Fibroblast of the aortic adventitia (primary cell): Measurements from ENCODE around the gene SLC35F1. TPM values are rescaled to one million over a fixed set of nuclear protein-coding genes. Genes with fewer than 3 reads are reported as not detected.

ENCODE experiments used
- DNase-seq: peaks from one replicate; pipeline ENCODE4 v3.0.0-alpha.2; 2010; ENCODE audit warnings: low read depth
- H3K4me3 ChIP-seq: 2 replicates; pipeline ENCODE4 v1.5.1; 2011; ENCODE audit warnings: low read depth, mild to moderate bottlenecking, control low read depth, low read length, moderate library complexity
- total RNA-seq: library from RNA; depleted of rRNA; stranded (reverse); fragments of >200 nt; gene quantifications from 2 replicates; pipeline ENCODE4 v1.2.3, GENCODE V29; 2012; ENCODE audit warnings: low replicate concordance
- TF ChIP-seq, protein P1 (sequence below): IDR thresholded peaks from 2 replicates; pipeline ENCODE4 v1.5.1; 2011; ENCODE audit warnings: mild to moderate bottlenecking, low read length, control low read depth, inconsistent platforms; ENCODE audit not compliant: insufficient read depth

SLC35F1 gene
- total RNA-seq, 1 donor: not detected

DNA sequence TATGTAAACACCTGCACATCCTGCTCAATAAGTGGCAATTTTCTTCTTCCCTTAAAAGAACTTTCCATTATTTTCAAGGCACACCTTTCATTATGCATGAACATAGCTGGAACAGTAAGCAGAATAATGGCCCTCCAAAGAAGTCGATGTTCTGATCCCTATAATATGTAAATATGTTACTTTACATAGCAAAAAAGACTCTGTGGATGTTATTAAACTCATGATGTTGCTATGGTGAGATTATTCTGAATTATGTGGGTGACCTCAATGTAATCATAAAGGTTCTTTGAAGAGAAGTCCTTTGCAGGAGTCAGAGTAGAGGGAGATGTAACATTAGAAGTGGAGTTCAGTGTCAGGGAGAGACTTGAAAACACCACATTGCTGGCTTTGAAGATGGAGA lies 341.1 kb downstream of the SLC35F1 start:
- TF ChIP-seq, protein P1, sequence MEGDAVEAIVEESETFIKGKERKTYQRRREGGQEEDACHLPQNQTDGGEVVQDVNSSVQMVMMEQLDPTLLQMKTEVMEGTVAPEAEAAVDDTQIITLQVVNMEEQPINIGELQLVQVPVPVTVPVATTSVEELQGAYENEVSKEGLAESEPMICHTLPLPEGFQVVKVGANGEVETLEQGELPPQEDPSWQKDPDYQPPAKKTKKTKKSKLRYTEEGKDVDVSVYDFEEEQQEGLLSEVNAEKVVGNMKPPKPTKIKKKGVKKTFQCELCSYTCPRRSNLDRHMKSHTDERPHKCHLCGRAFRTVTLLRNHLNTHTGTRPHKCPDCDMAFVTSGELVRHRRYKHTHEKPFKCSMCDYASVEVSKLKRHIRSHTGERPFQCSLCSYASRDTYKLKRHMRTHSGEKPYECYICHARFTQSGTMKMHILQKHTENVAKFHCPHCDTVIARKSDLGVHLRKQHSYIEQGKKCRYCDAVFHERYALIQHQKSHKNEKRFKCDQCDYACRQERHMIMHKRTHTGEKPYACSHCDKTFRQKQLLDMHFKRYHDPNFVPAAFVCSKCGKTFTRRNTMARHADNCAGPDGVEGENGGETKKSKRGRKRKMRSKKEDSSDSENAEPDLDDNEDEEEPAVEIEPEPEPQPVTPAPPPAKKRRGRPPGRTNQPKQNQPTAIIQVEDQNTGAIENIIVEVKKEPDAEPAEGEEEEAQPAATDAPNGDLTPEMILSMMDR: no peak
- no peak overlapping the region for H3K4me3 ChIP-seq
- no peak for DNase-seq

DNA sequence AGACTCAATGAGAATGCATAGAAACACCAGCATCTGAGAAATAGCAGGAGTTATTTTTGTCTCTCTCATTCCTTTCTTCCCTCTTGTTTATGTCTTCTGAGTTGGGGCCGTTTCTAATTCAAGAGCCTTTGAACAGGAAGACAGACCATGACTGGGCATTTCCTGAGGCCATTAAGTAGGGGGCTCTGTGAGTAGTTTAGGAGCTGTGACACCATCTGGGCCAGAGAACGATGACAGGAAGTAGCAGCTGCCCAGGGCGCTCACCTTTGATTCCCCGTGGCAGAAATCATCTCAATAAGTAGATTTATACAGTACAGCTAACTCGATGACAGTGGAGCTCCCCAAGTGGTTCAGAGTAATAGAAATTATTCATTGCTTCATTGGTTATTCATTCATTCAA lies 342.6 kb downstream of the SLC35F1 start:
- DNase-seq: no peak
- TF ChIP-seq, protein P1: no peak
- H3K4me3 ChIP-seq: no peak overlapping the region

DNA sequence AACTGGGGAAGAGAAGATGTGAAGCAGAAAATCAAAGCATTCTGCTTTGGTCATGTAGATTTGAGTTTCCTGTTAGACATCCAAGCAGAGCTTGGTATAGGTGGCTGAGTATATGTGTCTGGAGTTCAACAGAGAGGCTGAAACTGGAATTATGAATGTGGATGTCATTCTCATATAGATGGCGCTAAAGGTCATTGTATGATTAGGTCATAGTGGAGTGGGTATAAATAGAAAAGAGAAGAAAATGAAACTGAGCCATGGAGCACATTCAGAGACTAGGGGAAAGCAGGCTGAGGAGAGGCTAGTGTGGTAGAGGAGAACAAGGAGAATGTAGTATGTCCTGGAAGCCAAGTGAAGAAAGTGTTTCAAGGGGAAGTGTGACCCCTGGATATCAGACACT lies 345.4 kb downstream of the SLC35F1 start:
- TF ChIP-seq, protein P1: no peak
- DNase-seq: no peak
- H3K4me3 ChIP-seq: no peak overlapping the region

DNA sequence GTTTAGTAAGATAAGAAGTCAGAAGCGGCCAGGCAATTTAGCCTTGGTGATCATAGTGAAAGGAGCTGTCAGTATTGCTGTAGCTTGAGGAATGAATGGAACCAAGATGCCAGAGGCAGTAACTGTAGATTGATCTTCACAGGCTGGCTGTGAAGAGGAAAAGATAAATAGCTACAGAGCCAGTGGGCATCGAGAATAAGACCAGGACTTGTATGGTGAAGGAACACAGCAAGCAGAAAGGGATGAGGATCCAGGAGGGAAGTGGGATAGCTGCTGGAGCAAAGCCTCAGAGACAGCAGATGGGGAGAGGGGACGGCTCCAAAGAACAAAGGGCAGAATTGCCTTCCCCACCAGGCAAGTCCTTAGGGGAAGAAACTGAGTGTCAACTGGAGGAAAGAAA lies 346.7 kb downstream of the SLC35F1 start:
- TF ChIP-seq, protein P1: no peak
- no peak for DNase-seq
- no peak overlapping the region for H3K4me3 ChIP-seq

DNA sequence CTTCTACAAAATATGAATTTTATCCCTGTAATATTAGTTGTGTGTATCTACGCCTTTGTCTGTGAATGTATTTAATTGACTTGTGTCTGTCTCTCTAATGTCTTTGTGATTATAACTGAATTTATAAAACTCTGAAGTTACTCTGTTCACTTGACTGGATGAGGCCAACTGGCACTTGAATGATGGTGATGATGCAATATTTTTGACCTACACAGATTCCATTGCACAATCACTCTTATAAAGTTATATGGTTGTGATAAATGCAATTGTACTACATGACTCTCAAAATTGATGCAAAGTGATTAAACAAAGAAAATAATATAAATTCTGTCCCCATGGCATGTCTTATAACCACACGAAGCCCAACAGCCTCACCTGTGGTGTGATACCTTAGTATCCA lies 353.8 kb downstream of the SLC35F1 start:
- TF ChIP-seq, protein P1: no peak
- H3K4me3 ChIP-seq: no peak overlapping the region
- DNase-seq: no peak

DNA sequence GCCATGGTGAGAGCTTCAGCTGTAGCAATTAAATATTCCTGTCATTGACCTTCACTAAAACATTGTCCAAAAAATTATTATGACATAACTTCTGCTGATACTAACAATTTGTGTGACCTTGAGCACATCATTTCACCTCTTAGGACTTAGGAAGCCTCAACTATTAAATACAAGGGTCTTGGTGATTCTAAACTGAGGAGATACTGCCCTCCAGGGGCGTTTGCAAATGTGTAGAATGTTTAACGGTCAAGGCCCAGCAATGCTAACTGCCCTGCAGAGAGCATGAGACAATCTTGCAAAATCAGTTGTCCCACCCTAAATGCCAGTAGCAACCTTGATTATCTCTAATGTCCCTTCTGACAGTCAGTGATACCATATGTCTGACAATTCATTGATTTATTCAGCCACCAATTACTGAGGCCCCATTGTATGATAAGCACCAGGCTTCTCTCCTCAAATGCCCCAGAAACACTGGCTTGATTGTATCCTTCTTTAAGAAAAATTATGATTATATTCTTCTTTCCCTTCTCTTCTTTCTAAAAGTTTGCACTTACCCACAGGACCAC lies 356.9 kb downstream of the SLC35F1 start:
- H3K4me3 ChIP-seq: no peak overlapping the region
- DNase-seq: peak; percentile 30
- TF ChIP-seq, protein P1: peak; percentile 23

DNA sequence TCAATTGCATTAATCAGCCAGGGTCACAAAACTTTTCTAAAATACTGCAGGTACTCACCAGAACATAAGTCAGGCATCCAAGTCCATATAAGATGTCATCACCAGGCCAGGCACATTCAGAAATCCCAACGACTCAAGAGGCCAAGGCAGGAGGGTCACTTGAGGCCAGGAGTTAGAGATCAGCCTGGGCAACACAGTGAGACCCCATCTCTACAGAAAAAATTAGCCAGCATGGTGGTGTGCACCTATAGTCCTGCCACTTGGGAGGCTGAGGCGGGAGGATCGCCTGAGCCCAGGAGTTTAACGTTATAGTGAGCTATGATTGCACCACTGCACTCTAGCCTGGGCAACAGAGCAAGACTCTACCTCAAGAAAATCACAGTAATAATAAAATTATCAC lies 362.6 kb downstream of the SLC35F1 start:
- H3K4me3 ChIP-seq: no peak overlapping the region
- TF ChIP-seq, protein P1: no peak
- no peak for DNase-seq
